ENCODE measurements around the gene ATF7. TPM values are rescaled to one million over a fixed set of nuclear protein-coding genes. Genes with fewer than 3 reads are reported as not detected.

The ATF7 gene
- total and polyA plus RNA-seq, 2 of the 4 experiments (the other 2 are of a cell fraction), result 7.0 to 16.3 TPM

DNA sequence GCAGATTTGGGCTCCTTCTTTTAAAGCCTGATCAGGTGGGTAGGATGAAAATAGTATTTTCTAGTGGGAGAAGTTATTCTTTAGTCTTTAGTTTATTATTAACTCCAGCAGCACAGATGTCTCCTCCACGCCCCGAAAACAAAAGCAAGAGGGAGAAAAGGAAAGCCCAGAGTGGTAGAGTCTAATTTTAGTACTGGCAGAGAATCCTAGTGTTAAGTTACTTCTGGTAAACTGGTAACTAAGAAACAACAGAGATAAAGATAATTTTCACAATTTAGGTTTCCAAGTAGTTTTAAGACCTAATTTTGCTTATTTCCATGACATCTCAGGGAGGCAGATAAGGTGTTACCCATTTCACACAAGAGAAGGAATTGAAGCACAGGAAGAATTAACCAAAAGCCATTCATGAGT lies 33.4 kb upstream of the ATF7 start:
- Histone ChIP-seq H2AK5ac (ENCODE audit: low read depth, low read length) (no peak overlapping the region), H2AFZ (replicated peaks; ENCODE audit: low read length, poor library complexity) (no peak overlapping the region), H3K14ac (replicated peaks; ENCODE audit: low read depth, low read length) (peak overlapping the region; percentile 91), H2BK15ac (ENCODE audit: low read depth, low read length) (no peak overlapping the region; the same call in 2 of the 3 replicates), H3K9me3 (ENCODE audit: control insufficient read depth, insufficient read depth, low read length) (no peaks in the 10 kb centered on the region), H4K91ac (ENCODE audit: insufficient read depth, low read depth, low read length) (no peak overlapping the region), H3K36me3 (ENCODE audit: control insufficient read depth, insufficient read depth, low read length) (peaks cover 7% of the 10 kb centered on the region), H3K56ac (ENCODE audit: extremely low read depth, insufficient read depth, low read length) (no peak overlapping the region), H3K27ac (ENCODE audit: insufficient read depth, low read length) (peak overlapping the region; percentile 91; the same call in 1 of the 2 replicates), H3K9ac (ENCODE audit: low read depth, low read length) (0 out of 2 replicates have a peak overlapping the region, but pooled peaks have one; percentile 73), H4K5ac (ENCODE audit: low read depth, low read length) (peak overlapping the region; percentile 67), H4K8ac (ENCODE audit: low read depth in 2 of 2, low read length in 2 of 2) (peak overlapping the region; percentile 17 to 84; a peak in 2 of 4 replicates), H3K27me3 (ENCODE audit: control insufficient read depth, insufficient read depth, low read length) (no peaks in the 10 kb centered on the region), H3K4ac (ENCODE audit: low read depth, low read length) (peak overlapping the region; percentile 83; the same call in 1 of the 2 replicates), H2BK20ac (ENCODE audit: low read depth, low read length) (peak overlapping the region; percentile 84; the same call in 1 of the 2 replicates), H3K9me1 (ENCODE audit: insufficient read depth, low read length) (peaks cover 7% of the 10 kb centered on the region), H2BK120ac (ENCODE audit: low read depth, low read length) (peak overlapping the region; percentile 90), H3K79me1 (ENCODE audit: low read depth in 1 of 2, low read length in 2 of 2) (peaks cover 0 to 4% of the 10 kb centered on the region in 2 experiments; a peak in 1 of 4 replicates), H3K18ac (ENCODE audit: low read depth, low read length) (peak overlapping the region; percentile 85), H2BK5ac (ENCODE audit: low read depth, low read length, poor library complexity, severe bottlenecking) (peak overlapping the region; percentile 84), H2AK9ac (replicated peaks; ENCODE audit: low read depth, low read length, poor library complexity) (no peak overlapping the region), H3K4me1 (ENCODE audit: control insufficient read depth, insufficient read depth, low read length) (peaks cover 13% of the 10 kb centered on the region), H3K4me3 (ENCODE audit: insufficient read depth, low read depth, low read length) (no peak overlapping the region), H3K23ac (ENCODE audit: low read depth, low read length) (peak overlapping the region; percentile 87; the same call in 1 of the 2 replicates), H3K4me2 (ENCODE audit: low read depth, low read length) (peak overlapping the region; percentile 72), H4K20me1 (ENCODE audit: insufficient read depth, low read length) (no peaks in the 10 kb centered on the region)
- ATAC-seq (ENCODE audit: low read depth), result peak; percentile 24
- TF ChIP-seq RAD21 (IDR thresholded peaks at IDR 0.05; ENCODE audit: low read length) (no peak), RCOR1 (IDR thresholded peaks at IDR 0.05; ENCODE audit: insufficient replicate concordance, low read length) (no peak), CEBPB (IDR thresholded peaks at IDR 0.05; ENCODE audit: low read depth, low read length) (no peak), BHLHE40 (IDR thresholded peaks at IDR 0.05; ENCODE audit: low read depth, low read length) (no peak), RFX5 (IDR thresholded peaks at IDR 0.05; ENCODE audit: low read depth, low read length) (no peak), MAFK (IDR thresholded peaks at IDR 0.05; ENCODE audit: low read depth, low read length) (no peak), FOS (IDR thresholded peaks at IDR 0.05; ENCODE audit: low read depth, low read length) (no peak), MXI1 (IDR thresholded peaks at IDR 0.05; ENCODE audit: borderline replicate concordance, low read depth, low read length) (no peak), CTCF (conservative IDR thresholded peaks at IDR 0.05; ENCODE audit: low read depth, low read length) (no peak), MAZ (IDR thresholded peaks at IDR 0.05; ENCODE audit: borderline replicate concordance, low read depth, low read length) (no peak), SMC3 (IDR thresholded peaks at IDR 0.05; ENCODE audit: low read depth, low read length) (no peak), CHD1 (IDR thresholded peaks at IDR 0.05; ENCODE audit: low read depth, low read length) (no peak), POLR2A (IDR thresholded peaks at IDR 0.05; ENCODE audit: low read depth, low read length) (no peak), NFE2L2 (IDR thresholded peaks at IDR 0.05; ENCODE audit: low read depth, low read length) (no peak)
- TF ChIP-seq, protein P1, sequence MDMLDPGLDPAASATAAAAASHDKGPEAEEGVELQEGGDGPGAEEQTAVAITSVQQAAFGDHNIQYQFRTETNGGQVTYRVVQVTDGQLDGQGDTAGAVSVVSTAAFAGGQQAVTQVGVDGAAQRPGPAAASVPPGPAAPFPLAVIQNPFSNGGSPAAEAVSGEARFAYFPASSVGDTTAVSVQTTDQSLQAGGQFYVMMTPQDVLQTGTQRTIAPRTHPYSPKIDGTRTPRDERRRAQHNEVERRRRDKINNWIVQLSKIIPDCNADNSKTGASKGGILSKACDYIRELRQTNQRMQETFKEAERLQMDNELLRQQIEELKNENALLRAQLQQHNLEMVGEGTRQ (IDR thresholded peaks at IDR 0.05; ENCODE audit: low read depth, low read length), result no peak
- TF ChIP-seq, protein P2, sequence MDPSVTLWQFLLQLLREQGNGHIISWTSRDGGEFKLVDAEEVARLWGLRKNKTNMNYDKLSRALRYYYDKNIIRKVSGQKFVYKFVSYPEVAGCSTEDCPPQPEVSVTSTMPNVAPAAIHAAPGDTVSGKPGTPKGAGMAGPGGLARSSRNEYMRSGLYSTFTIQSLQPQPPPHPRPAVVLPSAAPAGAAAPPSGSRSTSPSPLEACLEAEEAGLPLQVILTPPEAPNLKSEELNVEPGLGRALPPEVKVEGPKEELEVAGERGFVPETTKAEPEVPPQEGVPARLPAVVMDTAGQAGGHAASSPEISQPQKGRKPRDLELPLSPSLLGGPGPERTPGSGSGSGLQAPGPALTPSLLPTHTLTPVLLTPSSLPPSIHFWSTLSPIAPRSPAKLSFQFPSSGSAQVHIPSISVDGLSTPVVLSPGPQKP (IDR thresholded peaks at IDR 0.05; ENCODE audit: borderline replicate concordance, low read depth, low read length), result no peak
- CTCF ChIA-PET, result interaction anchor here (1.7 kb wide), 1 partner anchor 16 kb away, joined by 8 read pairs; the partner anchor contains the start of gene ATP5MC2
- in situ Hi-C loops (cut with MboI; ENCODE audit: low sequenced_read_pairs) (no loop called here), intact Hi-C loops (cut with micrococcal nuclease) (no loop called here), dilution Hi-C loops (cut with HindIII; ENCODE audit: low sequenced_read_pairs, unreplicated experiment) (no loop called here)
- no TSS peak for BruUV-seq (replicated peaks)
- POLR2A ChIA-PET (ENCODE audit: unreplicated experiment), result no interaction called here
- no CpG with 5 or more reads among the region's 2 CpGs for WGBS, 2 experiments (ENCODE audit: extremely low coverage in 2 of 2, insufficient read length in 1 of 2)
- peak; percentile 22 for DNase-seq

Measured in IMR-90 (cell line).